Stimulated activated CD4-positive, alpha-beta T cell treated with anti-CD3 and anti-CD28 coated beads, Interleukin-2, amount 100 ng/mL, for 4 hours (primary cell): Measurements from ENCODE around the gene KCNAB1.
A peak's percentile ranks its signal among the peaks of the same experiment; 100 is the strongest.

ENCODE experiments used
- DNase-seq: peaks from one replicate; pipeline ENCODE4 v3.0.0-alpha.2; 2020; ENCODE audit warnings: low read depth

The KCNAB1 gene

DNA sequence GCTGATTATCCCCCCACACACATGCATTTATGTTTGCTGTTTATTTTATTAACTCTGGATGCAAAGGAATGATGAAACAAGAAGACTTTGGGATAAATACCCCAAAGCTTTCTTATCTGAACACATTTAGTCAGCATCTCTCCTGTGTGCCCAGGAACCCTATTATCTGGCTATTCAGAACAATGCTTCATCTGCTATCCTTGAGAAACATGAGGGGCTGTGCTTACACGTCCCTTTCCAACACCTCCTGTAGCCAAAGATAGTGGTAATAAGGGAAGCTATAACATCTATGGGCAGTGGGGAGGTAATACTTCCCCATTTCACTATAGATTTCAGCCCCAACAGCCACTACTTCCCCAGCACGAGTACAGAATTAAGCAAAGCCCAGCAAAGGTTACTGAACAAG is 339.8 kb downstream of the KCNAB1 start:
- DNase-seq = no peak

DNA sequence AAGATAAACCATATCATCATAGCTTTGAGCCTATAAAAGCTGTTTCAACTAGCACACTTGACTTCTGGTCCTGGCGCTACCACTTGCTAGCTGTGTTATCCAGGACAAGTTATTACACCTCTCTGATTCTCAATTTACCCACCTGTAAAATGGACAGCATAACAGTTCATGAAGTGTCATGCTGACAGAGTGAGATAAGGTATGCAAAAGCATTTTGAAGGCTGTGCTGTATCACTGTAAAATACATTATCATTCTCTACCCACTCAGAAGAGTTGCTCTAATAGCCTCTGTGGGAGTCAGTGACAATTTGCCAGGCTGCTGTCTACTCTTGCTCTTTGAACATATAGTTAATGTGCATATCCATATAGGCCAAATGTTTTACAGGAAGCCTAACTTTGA is 341.5 kb downstream of the KCNAB1 start:
- no peak for DNase-seq

DNA sequence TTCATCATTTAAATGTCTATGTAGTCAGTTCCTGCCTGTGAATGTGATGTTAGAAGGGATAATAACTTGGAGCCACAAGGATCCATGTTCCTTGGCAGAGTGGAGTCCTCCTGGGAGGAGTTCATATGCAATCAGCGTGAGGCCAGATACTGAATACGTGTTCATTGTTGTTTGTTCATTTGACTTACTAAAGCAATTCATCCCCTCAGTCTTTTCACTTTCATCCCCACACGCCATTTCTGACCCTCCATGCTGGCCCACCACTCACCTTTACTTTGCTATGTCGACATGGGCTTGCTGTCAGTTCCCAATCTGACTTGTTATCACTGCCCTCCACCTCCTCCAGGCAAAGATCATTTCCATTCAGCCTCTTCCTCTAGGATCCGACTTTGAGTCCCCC is 342.7 kb downstream of the KCNAB1 start:
- DNase-seq = no peak

DNA sequence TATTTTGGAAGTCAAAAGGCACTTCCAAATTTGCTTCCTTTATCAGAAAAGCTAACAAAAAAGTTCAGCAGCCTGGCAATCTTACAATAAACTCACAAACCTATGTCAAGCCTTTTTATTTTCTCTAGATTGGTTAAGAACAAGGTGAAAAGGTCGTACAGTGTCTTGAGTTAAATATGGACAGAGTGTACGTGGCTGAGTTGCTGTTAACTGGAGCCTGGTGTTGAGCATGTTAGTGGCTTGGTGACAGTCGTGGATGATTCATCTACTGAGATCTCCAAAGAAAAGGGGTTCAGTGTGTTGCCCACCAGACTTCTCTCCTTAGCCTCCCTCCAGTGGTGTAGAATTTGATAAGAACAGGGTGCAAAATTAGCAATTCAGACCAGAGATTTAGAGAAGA is 344.8 kb downstream of the KCNAB1 start:
- DNase-seq = no peak

DNA sequence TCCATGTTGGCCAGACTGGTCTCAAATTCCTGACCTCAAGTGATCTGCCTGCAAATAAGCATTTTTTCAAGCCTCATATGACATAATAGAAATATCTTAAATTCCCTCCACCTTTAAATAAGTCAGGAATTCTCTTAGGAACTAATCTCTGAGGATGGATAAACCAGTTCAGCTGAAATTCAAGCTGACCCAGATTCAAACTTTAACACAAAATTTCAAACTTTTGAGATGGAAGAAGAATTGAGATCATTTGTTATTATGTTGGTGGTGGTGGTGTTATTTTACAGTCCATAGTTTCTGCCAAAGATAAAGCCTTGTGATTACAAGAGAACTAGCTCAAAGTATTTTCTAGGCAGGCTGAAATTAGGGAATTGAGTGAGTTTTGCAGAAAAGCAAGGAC is 349.1 kb downstream of the KCNAB1 start:
- no peak for DNase-seq

DNA sequence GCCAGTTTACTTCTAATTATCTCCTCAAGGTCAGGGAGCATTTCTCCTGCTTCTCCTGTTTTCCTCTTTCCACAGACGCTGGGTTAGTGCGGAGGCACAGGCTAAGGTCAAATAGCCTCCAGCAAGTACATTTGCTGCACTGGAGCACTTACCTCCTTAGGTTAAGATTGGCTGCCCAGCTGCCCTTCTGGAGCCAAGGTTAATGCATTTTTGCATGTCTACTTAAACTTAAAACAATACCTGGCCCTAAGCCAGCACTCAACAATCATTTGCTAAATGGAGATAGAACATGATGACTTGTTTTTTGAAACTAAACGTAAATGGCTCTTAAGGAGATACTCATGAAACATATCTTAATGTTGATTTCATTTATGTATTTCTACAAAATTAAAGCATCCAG is 351.1 kb downstream of the KCNAB1 start:
- DNase-seq = no peak

DNA sequence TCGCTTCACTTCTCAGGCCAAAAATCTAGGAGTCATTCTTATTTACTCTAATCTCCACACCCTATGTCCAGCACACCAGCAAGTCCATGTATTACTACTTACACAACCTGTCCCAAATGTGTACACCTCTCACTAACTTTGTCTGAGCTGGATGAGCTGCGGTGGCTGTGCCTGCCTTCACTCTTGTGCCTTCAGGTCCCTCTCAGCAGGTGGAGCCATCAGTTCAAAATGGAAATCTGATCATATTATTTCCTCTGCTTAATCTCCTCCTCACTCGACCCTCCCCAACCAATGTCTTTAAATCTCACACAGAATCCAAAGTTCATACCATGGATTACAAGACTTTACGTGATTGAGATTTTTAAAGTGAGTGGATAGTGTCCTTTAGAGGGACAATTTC is 351.8 kb downstream of the KCNAB1 start:
- no peak for DNase-seq

DNA sequence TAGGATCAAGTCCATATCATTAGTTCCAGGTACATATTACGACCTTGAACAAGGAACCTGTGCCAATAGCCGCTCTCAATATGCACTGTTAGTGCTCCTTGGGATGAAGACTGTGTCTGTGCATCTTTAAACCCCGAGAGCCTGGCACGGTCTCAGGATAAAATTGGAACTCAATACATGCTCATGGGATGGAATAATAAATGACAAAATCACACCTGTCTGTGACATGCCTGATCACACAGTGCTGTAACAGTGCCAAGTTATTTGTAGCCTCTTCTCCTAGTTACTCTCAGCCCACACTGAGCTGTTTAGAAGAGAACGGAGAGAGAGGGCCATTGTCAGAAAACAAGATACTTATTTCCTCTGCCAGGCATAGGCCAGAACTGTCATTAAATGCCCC is 352.3 kb downstream of the KCNAB1 start:
- no peak for DNase-seq

DNA sequence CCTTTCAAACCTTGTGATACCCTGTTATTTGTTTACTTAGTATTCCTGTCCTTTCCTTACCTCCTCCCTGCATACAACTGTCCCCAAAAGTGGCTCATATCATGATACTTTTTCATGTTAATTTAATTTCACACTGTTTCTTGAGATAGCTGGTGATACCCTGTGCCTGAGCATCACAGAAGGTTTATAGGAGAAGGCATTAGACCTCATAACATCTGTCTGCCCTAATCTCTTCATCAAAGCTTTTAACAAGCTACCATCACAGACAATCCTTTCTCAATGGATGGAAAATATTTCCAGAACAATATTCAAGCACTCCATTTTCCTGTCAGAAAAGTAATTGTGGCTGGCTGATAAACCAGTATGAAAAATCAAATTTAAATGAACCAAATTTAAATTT is 353.0 kb downstream of the KCNAB1 start:
- DNase-seq = no peak

DNA sequence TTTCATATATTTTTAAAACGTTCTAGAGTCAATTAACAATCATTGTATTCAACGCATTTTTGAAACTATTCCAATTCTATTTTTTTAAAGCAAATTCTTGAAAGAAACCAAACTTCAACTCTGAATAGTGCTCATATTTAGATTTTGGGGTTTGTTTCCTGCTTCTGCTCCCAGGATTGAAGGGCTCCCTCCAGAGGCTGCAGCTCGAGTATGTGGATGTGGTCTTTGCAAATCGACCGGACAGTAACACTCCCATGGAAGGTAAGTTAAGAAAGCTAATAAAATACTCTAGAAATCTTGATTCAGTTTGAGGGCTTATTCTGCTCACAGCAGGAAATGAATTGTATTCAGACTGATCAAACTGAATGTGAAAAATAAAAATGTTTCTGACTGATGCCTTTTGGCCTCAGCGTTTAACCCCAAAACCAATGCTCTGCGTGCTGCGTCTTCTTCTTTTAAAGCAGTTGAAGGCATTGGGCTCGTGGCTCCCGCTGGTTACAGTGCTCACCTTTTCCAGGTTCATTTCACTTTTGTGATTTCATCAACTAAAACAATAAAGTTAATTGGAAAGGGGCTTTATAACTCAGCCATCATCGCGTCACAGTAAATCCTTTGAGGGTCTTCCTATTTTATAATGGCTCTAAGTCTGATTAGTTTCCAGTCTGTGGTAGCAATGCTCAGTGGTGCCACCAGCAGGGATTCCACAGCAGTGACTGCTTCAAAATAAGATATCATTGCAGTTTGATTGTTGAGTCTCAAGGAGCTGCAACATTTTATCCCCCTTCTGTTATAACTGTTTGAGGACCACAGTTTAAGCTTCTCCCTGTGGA is 354.4 kb downstream of the KCNAB1 start:
- DNase-seq = no peak

DNA sequence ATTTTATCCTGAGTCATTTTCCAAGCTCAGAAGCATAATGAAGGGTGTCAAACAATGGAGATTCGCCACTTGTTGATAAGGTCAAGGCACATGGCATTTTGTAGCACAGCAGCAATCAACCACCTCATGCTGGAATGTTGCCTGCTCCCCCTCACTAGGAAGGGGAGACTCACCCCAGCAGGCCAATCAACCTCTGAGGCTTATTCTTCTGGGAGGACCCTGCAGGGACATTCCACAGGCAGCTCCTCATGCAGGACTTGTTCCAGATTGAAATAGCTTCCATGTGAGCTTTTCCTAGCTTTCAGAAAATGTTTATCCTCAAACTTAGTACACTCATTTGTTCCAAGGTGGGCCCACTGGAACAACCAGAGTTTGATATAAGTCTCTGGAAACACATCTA is 356.9 kb downstream of the KCNAB1 start:
- no peak for DNase-seq

DNA sequence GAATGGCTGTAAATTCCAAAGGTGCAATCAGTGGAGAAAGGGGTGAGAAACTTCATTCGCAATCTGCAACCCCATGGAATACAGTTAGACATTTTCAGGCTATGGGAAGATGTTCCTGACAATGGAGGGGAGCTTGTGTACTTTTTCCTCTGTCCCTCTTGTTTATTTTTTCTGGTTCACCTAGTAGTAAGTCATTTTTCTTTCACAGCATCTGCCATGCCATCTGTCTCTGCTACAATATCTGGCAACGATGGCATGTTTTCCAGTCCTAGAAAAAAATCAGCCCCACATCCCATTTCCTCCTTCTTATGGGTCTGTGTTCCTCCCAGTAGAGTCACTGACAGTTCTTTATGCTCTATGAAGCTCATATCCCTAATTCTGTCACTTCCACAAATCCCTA is 358.5 kb downstream of the KCNAB1 start:
- DNase-seq = no peak

DNA sequence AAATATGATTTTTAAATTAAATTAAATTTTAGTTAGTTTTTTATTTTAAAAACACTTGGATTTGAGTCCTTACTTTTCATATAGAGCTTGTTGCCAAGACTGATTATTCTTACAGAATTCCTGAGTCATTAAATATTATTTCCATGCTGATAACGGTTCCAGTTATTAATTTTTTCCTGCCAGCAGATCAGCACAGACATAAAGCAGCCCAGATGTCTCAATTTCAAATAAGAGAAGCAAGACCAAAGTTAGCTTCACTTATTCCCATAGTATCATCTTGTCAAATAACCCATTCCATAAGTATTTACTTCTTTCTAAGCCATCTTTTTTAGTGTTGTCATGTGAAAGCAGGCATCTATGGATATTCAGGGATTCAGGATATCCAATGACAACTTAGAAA is 359.2 kb downstream of the KCNAB1 start:
- no peak for DNase-seq

DNA sequence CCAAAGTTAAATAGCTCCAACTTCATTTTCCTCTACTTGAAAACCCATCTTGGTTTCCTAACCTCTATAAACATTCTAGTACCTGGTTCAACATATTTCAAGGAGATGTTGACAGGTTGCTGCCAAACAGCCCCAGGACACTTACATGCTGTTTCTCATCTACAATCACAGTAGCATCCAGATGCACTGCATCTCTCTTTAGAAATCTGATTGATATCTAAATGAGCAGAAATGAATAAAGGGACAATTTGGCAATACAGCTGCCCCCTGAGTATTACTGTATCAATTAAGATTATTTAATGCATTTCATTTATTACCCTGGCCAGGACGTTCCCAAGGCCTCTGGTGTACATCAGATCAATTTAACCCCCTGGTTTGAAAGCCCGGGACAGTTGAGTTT is 360.6 kb downstream of the KCNAB1 start:
- no peak for DNase-seq

DNA sequence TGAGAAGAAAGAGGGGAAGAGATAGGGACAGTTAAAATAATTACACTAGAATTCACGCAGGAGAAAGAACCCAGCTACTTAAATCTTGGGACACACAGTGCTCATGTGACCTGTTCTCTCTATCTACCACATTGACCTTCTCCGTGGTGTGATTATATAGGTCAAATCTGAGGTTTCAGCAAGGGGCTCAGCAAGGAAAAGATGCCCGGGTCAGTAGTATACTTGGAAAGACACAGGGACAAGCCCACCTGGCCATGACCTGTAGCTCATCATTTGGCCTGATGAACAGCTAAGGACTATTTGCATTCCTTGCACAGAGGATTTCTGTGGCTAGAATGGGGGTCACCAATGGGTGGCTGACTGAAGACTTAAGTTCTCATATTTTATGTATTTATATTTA is 362.6 kb downstream of the KCNAB1 start:
- no peak for DNase-seq

DNA sequence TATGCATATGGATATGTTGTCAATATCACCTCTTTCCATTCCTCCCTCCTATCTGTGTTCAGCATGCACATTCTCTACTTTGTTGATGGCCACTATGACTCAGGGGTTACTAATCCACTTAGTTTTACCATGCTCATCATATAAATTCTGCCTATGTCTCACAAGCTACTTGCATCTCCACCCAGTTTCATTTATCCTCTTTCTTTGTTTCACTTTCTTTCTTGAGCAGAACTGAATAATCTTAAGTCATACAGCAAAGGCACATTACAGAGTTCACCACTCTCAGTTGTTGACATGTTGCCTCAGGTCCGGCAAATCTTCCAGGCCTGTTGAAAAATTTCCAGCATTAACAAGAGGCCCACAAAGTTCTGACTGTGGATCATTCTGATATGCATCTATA is 363.0 kb downstream of the KCNAB1 start:
- DNase-seq = no peak

DNA sequence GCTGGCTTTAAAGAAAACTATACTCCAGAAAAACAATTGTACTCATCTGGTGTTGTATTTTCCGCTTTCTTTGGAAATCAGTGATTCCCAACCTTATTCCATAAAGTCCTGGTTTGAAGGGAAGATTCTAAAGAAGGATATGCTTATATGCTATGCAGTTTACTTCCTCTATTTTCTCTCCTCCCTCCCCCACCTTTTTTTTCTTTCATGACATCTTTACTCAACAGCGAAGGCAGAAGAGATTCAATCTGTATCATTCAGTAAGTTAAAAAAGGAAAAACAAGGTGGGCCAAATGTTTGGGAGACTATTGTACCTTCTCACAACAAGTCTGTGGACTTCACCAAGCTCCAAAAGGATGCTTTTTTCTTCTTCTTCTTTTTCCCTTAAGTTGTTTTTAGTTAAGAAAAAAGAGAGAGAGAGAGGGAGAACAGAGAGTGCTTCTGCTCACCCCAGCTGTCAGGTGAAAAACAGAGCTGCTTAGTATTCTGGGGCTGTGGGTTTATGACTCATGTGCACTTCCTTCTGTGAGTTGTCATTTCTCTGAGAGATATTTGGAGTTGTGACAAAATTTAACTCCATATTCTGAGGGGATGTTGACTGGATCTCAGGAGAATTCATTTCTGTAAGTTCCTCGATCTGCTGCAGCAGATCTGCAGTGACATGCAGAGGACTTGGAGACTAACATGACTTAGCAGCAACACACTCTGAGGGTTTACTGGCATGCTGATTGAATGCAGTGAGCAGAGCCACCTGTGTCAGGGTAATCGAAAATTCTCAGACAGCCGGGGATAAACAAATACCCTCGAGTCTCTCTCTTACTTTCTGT is 363.8 kb downstream of the KCNAB1 start:
- peak; percentile 46 for DNase-seq

DNA sequence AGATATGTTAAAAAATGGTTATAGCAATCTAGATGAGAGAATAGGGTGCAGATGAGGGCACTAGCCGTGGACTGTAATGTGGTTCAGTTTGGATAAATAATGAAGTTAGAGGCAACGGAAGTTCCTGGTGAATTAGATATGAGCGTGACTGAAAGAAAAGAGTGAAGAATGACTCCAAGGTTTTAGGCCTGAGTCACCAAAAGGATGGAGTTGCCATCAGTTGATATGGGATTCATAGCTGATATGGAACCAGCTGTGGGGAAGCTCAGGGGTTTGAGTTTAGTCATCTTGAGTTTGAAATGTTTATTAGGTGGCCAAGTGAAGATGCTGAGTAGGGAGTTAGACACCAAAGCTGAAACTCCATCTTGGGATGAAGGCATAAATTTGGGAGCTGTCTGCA is 368.4 kb downstream of the KCNAB1 start:
- no peak for DNase-seq

DNA sequence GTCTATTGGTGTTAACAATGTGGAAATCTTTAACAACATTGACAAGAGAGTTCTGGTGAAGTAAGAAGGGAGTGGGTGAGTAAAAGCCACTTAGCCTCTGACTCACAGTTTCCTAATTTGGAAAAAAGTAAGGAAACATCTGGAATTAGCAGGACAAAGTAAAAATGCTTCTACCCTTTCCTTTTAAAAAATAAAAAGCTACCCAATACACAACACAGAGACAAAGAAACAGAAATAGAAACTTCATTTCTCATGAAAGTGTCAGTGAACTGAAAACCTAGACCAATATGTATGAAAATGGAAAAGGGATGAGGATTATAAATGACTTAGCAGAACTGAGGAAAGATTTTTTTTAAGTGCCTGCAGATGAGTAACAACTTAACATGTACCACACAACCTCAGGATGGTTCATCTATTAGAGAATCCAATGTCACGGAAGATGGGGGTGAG is 369.1 kb downstream of the KCNAB1 start:
- DNase-seq = no peak

DNA sequence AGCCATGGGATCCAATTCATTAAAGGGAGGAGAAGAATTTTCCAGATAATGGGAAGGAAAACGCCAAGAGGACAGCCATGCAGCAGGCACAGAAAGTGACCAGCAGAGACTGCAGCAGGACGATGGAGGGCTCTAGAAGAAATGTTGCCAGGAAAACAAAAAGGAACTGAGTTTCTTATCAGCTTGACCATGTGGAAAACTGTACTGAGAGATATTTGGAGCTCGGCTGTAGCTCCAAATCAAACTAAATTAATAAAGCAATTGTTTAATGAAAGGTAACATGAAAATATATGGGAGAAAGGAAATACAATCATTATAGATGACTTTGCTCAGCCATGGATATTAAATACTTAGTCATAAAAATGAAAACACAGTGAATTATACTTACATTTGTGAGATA is 370.8 kb downstream of the KCNAB1 start:
- no peak for DNase-seq

DNA sequence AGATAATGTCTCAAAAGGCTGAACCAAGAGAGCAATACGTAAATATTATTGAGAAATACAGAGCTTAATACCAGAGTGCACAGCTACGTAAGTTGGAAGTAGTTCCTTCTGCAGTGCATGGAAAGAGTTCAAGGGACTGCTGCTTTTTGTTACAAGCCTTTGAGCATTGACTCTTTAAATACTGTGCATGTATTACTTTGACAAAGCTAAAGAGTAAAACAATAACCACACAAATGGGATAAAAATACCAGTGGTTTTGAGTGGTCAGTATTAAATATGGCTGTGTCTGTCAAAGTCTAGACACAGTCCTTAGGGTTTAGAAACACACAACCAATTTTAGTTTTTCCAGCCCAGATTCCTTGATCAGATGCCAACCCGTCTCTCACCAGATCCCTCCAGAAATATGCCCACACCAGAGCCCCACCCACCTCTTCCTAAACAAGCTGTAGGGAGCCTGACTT is 372.5 kb downstream of the KCNAB1 start:
- DNase-seq = no peak

DNA sequence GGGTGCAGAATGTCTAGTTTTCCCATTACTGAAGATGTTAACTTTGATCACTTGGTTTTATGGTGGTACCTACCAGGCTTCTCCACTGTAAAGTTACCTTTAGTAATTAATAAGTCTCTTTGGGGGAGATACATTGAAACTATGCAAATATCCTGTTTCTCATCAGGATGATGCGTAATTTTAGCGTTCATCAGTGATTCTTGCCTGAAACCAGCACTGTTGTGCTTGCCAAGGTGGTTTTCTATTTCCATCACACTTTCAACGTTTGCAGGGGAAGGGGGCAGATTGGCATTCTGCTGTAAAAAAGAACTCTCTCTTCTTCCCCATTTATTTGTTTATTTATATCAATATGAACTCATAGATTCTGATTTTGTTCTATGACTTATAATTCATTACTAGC is 373.5 kb downstream of the KCNAB1 start:
- no peak for DNase-seq

DNA sequence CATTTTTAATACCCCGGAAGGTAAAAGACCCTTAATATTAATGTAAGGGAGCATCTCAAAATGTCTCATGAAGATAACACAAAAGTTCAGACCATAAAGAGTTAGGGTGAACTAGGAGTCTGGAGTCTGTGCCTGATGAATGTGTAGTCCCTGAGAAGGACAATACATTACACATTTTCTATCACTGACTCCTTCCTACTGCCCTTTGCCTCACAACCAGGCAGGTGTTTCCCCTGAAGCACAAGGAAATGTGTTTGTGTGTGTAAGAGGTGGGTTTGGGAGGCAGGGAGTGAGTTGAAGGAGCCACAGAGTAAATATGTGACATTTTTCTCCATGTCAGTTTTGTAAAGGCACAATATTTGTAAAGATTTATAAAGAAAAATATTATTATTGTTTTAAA is 375.4 kb downstream of the KCNAB1 start:
- no peak for DNase-seq
